Measurements from ENCODE around the gene AFF3.

AFF3 gene

DNA sequence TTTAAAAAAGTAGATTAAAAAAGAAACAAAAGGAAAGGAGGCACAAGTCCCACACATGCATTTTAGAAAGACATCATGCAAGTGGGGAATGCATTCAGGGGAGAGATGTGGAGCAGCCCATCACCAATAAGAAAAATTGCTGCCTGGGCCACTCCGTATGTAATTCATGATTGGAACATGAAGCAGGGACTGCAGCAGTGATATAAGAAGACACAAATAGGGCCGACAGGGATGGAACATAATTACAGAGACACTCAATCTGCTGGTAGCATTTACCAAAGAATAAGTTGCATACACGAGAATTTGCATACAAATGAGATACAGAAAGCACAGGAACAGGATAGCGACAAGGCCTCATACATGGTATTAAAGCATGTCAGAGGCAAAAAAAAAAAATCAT lies 6.5 kb upstream of the AFF3 start:
- no peak for DNase-seq

DNA sequence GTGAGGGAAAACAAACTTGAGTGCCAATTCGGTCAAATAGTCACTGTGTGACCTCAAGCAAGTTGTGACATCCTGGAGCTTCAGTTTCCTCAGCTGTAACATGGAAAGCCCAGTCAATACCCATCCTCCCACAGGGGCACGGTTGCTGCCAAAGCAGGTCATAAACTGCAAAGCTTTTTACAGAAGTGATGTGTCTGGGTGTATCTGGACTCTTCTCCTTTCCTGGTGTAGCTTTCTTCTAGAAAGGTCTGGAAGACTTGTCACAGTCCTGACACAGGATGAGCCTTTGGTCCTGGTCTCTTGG lies 4.2 kb upstream of the AFF3 start:
- DNase-seq: no peak

DNA sequence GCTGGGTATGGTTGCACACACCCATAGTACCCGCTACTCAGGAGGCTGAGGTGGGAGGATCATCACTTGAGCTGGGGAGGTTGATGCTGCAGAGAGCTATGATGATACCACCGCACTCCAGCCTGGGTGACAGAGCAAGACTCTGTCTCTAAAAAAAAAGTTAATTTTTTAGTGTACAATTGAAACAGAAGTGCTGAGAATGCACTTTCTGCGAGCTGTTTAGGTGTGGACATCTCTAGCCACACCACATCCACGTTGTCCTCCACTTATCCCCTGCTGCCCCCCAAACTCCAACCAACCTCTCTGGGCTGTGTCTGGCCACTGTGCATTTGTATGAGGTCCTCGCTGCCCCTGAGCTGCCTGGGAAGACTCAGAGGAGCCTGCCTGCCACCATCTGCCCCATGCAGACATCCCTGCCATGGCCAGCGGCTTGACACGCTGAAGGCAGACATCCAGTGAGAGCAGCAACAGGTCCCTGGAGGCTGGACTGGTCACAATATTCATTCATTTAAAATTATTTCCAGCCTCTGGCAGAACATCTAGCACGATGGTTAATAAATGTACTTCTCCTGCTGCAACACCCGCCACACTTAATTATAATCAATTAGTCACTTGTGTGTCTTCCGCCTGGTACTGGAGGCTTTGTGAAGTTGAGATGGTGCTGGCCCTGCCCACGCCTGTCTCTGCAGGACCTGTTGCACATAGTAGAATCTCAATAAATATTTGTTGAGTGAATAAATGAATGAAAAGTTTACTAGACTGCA lies 3.7 kb upstream of the AFF3 start:
- no peak for DNase-seq

DNA sequence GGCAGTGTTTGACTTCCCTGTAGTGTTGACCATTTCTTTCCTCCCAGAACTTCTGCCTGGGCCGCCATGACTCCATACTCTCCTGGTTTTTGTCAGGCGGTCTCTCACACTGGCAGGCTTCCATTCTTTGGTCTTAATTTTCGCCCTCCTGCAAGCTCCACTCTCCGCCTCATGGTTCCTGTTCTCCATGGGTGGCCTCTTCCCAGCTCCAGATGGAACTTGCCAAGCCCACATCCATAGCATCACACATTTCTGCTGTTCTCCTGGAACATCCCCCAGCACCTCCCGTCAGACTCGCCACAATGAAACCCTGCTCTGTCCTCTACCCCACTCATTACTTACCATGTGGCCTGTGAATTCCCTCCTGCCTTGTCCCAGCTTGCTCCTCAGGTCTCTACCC lies 896 bp upstream of the AFF3 start:
- peak; percentile 30 for DNase-seq

DNA sequence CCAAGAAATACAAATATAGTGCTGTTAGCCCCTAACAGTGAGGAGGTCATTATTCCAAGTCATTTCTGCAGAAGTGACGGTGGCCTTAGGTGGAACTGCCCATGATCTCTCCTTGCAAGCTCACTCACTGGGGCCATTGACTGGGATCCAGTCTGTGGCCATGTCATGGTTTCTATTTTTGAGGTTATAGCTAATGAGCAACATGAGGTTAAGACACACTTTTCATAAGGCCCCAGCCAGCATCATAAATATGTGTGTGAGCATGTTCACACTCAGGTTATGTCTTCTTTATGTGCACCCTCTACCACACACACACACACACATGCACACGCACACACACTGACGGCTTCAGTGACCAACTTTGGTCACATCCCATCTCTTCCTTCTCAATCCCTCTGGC lies 484 bp downstream of the AFF3 start:
- no peak for DNase-seq

DNA sequence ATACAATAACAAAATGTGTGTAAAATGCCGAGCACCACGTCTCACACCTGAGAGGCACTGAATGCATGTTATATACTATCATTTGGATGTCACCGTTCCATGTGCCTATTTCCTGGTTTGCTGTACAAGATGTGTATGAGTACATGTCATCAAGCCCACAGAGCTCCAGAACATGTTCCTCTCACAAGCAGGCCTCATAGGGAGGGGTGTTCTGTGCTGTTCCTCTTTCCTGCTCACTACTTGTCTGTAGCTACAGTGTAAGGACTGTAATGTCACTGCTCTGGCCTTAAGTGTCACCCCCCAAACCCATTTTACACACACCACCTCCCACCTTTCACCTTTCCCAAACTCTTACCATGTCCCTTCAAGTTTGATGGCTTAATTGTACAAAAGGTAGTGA lies 1.8 kb downstream of the AFF3 start:
- no peak for DNase-seq

DNA sequence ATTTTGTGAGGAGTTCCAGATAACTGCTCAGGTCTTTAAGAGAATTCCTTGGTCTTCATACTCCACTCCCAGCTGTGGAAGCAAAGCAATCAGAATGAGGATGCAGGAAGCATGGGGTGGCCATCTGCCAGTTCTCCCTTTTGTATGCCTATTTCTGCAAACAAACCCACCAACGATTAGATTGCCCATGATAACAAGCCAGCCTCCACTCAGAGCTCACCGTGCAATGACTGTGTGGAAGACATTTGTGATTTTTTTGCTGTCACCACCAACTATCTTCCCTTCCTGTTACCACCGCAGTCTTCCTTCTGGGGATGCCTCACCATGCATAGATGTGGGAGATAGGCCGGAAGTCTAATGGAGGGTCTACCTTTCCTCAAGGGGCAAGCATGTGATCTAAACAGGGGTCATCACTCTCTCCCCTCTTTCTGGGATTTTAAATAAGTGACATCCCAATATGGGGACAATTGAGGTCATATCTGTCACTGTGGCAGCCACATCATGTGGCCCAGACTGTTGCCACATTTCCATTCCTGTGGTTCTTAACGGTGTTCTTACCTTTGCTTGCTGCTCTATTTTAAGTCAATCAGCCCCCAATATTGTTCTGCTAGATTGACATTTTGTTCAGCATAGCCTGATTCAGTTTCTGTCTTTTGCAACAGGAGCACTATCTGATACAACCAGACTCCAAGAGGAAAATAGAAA lies 4.4 kb downstream of the AFF3 start:
- no peak for DNase-seq

DNA sequence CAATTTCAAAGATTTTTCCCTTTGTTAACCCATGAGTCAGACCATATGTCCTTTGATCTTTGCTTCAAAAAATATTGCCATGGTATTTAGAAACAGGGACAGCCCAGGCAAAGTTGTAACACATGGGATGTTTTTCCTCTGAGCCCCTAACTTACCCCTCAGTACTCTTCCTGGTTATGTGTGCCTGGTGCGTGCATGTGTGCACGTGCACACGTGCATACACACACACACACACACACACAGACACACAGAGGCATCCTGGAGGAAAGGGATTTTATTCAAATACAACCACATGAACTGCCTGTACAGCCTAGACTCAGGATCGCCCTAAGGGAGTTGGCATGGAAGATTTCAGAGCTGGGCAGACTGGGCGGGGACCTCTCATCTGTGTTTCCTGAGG lies 5.1 kb downstream of the AFF3 start:
- DNase-seq: peak; percentile 26

DNA sequence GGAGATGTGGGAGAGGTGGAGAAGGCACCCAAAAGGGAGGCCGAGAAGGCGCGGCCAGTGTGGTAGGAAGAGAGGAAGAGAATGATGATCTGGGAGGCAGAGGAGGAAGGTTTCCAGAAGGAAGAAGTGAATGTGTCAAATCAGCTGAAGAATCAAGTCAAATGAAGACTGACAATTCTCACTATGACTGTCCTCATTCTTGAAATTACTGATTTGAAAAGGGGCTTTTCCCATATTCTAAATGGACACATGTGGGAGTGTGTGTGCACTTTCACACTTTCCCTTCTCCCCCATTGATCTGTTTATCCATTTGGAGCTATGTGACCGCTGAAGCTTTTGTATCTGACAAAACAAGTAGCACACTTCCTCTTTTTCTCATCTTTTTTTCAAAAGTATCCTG lies 6.1 kb downstream of the AFF3 start:
- no peak for DNase-seq

DNA sequence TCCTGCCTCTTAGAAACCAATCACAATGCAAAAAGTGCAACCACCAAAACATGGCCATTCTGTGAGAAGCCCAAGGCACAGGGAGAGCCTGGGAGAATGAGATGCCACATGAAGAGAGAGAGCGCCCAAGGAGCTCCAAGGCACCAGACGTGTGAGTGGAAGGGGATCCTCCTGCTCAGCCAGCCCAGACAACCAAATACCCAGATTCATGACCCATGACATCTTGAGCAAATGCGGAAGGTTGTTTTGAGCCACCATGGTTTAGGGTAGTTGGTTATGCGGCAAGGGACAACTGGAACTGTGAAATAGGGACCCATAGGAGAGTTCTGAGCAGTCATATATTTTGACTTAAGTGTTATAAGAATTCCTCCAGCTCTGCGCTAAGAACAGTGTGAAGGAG lies 7.0 kb downstream of the AFF3 start:
- DNase-seq: no peak

DNA sequence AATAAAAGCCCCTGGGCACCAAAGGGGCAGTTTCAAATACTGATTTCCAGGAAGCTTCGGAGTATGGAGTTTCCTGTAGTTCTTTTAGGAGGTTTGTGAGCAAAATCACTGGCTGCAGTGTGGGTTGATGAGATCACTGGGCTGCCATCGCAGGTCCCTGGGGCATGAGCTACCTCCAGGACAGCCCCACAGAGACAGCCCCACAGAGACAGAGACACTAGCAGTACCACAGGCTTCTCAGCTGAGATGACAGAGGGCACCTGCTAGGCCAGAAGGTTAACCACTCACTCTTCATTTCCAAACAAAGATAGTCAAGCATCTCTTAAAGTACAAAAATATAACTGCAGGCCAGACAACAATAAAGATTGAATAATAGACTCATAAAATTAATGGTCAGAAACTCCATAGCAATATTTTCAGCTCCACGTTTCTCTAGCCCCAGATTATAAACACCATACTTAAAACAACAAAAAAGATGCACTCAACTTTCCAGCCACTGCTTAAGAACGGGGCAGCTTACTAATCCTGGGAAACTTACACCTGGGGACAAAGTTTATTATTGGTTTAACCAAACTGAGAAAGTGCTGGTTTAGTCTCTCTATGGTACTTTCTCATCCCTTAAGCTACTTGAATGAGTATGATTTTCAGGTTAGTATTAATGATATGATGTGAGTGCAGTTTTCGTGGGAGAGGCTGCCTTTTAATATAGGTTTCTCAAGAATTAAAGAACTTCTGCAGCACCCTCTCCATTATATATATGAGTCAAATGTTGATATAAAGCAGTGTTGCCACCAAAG lies 11.6 kb downstream of the AFF3 start:
- no peak for DNase-seq

DNA sequence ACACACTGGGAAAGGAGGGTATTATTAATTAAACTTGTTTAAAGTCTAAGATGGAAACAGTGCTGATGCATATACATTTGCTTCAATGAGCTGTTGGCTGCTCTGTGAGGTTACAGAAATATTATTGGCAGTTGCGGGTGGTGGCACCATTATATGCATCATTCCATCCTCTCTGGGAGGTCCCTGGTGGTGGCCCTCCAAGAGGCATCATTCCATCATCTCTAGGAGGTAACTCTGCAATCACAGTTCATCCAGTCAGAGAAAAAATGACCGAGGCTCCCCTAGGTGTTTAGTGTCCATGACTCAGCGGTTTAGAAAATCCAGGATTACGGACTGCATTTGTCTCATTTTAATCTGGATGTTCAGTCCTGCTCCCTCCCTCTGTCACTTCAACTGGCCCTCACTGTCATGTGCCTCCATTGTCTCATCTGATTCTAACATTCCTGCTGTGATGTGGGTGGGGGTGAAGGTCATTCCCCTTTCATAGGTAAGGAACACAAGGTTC lies 15.4 kb downstream of the AFF3 start:
- no peak for DNase-seq

DNA sequence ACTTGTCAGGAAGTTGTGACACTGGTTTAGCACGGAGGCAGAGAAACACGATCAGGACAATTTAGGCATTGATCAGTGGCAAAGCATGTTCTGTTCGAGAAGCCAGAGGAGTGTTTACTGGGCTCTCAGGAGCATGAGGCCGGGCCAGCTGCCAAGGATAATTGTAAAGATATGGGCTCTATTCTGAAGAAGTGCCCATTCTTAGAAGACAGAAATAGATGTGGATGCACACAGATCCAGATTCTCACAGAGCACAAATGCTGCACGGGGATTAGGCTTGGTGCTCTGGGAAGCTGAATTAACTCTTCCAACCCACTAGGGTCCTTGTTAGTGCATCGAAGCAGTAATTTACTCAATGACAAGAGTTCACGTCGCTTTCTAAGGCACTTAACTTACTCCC lies 16.2 kb downstream of the AFF3 start:
- DNase-seq: no peak

DNA sequence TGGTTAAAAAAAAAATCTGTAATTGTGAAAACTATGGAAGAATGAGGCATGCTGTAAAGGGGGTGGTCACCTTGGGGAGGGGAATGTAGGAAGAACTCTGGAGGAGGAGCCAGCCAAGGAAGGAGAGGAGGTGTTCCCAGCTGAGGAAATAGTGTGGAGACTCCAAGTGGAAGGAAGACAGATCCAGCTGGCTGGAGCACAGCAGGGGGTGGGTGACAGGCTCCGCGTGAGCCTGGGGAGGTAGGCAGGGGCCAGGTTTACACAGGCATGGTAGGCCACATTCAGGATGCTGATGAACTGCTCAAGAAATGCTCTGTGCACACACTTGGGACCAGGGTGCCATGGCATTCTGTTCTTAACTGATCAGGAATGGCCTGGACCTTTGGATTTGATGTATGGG lies 16.8 kb downstream of the AFF3 start:
- no peak for DNase-seq

DNA sequence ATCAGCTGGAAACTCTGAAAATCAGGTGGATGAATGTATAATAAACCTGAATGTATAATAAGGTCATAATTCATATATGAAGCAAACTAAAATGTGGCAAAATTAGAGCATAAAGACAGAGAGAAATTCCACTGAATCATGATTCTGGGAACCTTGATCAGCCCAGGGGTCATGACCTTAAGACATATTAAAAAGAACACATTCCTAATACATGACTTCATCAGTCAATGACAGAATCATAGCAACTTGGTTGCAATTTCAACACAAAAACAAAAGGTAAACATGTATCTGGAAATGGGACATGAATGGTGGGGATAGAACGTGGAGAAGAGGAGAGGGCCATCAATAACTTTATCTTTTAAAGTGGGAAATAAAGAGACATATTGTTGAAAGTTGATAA lies 17.6 kb downstream of the AFF3 start:
- no peak for DNase-seq

DNA sequence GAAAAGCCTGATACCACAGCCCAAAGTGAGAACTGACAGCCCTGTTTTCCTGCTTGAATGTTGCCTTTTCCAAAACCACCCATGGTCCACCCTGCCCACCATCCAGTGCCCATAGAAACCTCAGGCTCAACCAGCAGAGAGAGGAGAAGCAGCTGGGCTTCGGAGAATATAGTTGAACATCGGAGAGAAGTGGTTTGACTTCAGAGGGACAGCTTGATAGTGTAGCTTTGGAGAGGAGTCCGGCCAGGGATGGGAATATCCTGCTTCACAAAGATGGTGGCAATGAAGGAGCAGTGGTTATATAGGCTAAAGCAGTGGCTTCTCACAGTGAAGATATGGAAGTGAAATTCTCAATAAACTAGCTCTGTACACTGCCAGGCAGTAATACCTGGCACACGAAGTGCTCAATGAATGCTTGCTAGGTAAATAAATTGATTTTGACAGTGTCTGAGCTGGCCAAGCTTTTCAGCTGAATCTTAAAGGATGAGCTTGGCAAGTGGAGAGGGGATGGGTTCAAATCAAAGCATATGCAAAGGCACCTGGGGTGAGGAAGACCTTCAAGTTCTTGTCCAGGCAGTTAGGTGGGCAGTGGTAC lies 21.2 kb downstream of the AFF3 start:
- no peak for DNase-seq

DNA sequence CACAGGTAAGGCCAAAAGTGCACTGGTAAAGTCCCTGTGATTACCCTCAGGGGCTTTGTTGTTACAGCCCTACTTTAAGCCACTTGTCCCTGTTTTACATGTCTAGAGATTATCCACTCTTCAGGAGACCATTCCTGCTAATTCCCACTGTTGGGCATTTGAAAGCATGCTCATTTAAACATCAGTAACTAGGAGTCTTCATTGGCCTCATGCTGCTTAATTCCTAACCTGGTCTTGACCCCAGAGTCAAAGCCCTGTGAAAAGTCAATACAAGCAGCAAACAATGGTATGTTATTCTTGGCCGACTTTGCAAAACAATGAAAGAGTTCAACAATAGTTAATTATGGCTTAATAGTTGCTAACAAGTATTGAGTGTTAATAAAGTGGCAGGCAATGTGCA lies 23.2 kb downstream of the AFF3 start:
- DNase-seq: no peak

DNA sequence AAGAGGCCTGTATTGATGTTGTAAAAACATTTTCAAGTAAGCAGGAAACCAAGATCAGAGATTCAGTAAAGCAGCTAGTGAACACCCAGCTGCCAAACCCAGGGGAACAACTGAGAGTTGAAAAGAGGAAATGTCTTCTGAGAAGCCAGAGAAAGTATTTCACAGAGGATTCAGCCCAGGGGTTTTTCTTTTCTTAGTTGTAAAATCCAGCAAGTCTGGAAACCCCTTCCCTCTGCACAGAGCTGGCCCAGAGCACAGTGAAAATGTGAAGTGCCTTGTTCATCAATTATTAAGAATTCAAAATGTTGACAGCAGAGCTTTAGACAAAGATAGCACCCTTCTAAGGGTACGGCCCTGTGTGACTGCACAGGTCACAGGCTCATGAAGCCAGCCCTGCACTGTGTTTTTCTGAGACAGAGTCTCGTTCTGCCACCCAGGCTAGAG lies 28.4 kb downstream of the AFF3 start:
- no peak for DNase-seq

DNA sequence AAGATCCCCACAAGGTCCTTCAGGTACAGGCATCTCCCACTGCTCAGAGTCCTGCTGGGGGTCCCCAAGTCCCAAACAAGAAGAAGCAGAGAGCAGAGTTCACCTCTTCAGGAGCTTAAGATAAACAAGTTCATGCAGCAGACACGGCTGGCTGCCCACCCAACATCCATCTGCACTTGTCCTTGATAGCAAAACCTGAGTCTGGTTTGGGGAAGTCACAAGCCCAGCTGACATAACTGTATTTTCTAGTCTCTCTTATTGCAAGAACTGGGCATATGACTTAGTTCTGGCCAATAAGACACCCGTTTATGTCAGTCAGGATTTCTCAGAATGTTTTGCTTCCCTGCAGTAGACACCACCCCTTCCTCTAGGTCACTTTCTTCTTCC lies 31.8 kb downstream of the AFF3 start:
- no peak for DNase-seq

DNA sequence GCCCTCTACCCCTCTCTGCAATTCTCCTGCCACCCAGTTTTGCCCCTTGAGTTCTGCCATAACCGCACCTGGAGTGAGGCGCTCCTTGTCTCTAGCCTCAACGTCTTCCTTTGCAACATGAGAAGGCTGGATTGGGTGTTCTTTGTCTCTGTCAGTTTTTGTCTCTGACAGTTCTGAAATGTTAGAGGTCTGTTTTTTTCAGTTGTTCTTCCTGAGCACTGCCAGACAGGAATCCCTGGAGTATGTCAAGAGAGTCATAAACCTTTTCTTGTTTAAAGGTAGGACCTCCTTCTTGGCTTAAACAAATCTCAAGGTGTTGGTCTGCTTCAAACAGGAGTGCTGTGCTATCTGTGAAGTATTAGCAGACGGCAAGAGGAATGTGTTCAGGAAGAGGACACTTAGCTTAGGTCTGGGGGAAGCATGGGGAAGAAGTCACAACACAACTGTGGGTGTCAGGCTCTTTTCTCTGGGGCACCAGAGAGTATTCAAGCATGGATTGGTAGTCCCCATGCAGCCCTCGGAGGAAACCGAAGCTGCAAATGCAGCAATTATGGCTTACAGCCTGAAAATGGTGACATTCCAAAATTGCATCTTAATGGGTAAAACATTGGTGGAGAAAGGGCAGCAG lies 32.3 kb downstream of the AFF3 start:
- no peak for DNase-seq

DNA sequence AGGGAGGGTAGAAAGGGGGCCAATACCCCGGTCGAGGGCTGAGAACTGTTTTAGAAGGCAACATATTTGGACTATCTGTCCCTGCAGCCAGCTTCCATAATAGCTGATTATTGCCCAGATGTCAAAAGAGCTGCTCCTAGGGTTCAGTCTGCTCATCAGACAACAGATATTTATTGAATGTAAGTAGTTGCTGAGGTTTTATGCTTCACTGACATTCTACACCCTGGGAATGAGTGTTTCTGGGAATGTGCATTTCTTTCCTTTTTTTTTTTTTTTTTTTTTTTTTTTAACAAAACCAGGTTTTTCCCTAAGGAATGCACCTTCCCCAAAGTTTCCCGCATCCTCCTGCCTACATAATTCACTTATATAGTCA lies 33.8 kb downstream of the AFF3 start:
- DNase-seq: peak; percentile 64

DNA sequence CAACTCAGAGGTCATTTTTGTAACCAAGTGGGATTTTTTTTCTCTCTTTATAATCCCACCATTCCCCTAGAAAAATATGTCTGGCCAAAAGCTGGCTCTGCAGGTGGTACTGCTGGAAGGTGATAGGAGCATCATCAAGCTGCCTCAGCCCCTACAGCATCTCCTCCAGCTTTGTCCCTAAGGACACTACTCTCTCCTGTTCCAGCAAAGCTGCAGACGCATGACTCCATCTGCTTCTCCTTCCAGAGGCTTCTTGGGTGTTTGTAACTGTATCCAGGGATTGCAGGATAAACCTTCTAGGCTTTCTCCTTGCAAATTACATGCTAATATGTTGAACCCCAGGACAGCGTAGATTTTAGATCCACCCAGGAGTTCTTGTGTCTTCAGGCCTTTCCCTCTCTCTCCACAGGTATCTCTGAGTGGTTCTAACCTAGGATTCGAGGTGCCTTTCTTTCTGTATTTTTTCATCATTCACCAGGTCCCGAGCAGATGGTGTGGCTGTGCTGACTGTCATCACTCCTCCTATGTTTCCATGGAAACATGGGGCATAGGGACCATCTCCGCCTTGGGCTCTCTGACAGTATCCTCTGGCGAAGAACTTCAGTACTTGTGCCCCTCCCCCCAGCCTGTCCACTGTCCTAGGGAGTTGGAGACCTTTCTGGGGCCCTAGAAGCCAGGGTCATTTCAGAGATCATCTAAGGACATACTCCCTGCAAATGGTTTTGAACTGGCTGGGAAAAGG lies 34.3 kb downstream of the AFF3 start:
- DNase-seq: no peak
